GM21423 (cell line): ENCODE results near the gene STX1A.
A peak's percentile ranks its signal among the peaks of the same experiment; 100 is the strongest.

Experiments
- ATAC-seq: cut with Tn5 transposase; IDR thresholded peaks from one replicate; pipeline ENCODE4 v1.9.1; 2021; ENCODE audit warnings: mild to moderate bottlenecking, moderate library complexity; ENCODE audit not compliant: unreplicated experiment

STX1A gene

GRCh38 chr7:73718905-73719805, at the start of gene STX1A:
Gene STX1A, minus strand, starts transcription at chr7:73719669. Its CDS starts 38 bp downstream, at chr7:73719631.
- peak; percentile 69 for ATAC-seq

DNA sequence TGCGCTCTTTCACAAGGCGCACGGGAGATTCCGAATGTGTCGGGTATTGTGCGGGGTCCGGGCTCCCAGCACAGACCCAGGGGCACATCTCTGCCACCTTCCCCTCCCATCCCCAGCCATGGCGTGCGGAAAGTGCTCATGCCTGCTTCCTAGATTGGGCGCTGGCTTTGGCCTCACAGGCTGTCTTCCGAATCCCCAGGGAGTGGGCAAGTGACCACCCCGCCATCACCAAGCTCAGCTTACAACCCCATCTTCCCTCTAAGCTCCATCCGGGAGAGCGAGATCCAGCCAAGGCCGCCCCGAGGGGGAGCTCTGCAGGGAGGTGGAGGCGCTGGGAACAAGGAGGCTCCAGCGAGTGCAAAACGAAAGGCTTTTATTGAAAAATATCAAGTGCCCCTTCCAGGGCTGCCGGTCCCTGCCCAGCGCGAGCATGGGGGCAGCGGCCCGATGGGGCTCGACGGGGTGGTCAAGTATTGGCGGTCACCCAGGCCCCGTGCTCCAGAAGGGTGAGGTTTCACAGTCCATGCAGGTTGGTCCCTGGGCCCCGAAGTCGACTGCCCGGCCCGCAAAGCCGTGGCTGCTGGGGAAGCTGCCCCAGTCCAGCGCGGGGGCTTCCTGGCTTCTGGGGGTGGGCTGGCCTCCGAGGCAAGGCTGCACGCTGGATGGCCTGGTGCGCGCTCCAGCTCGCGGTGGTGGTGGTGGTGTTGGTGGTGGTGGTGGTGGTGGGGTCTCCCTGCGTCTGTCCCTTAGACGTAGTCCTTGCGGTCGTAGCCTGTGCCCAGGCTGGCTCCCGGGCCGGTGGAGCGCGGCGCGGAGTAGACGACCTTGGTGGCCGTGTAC, 49.4 kb upstream of the STX1A start:
- ATAC-seq = no peak

DNA sequence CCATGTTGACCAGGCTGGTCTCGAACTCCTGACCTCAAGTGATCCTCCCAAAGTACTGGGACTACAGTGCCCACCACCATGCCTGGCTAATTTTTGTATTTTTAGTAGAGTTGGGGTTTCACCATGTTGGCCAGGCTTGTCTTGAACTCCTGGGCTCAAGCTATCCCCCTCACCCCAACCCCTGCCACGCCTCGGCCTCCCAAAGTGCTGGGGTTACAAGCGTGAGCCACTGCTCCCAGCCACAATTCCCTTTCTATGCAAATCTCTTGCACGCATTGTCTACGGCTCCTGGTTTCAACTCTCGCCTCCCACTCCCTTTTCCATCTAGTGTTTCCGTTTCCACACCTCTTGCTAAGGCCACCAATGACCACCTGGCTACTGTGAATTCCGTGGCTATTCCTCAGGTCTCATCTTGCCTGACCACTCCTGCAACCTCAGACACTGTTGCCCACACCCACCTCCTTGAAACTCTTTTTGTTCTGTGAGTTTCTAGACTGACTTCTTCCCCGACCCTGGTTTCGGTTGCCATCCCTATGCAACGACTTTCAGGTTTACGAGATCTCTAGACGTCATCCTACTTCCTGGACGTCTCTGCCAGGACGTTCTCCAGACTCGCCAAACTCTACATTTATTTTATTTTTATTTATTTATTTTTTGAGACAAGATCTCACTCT, 47.2 kb upstream of the STX1A start:
- ATAC-seq = no peak

DNA sequence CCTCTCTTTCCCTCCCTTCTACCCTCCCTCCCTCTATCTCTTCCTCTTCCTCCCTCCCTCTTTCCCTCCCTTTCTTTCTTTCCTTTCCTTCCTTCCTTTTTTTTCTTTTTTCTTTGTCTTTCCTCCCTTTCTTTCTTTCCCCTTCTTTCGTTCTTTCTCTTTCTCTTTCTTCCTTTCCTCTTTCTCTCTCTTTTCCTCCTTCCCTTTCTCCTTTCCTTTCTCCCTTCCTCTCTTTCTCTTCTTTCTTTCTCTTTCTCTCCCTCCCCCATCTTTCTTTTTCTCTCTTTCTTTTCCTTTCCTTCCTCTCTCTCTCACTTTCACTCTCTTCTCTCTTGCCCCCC, 43.2 kb upstream of the STX1A start:
- ATAC-seq = no peak

- ATAC-seq = no peak
Measured at GRCh38 chr7:73761854-73762658, 42.6 kb upstream of the STX1A start.

- no peak for ATAC-seq
Measured at GRCh38 chr7:73758581-73759138, 39.2 kb upstream of the STX1A start.

DNA sequence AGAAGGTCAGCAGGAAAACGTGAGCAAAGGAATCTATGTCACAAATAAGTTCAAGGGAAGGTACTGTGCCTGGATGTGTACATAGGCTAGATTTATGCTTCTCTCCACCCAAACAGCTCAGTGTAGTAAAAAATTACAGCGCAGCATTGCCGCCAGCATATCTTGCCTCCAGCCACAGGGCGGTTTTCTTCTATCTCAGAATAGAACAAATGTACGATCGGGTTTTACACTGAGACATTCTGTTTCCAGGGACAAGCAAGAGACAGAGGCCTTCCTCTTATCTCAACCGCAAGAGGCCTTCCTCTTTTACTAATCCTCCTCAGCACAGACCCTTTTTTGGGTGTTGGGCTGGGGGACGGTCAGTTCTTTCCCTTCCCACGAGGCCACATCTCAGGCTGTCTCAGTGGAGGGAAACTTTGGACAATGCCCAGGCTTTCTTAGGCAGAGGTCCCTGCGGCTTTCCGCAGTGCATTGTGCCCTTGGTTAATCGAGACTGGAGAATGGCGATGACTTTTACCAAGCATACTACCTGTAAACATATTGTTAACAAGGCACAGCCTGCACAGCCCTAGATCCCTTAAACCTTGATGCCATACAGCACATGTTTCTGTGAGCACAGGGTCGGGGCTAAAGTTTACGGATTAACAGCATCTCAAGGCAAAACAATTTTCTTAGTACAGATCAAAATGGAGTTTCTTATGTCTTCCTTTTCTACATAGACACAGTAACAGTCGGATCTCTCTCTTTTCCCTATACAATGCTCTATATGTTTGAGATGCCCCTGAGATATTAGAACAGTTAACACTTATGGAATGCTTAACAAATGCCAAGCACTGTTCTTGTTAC, 30.7 kb upstream of the STX1A start:
- no peak for ATAC-seq

- ATAC-seq = no peak
Measured at GRCh38 chr7:73746378-73746777, 26.9 kb upstream of the STX1A start.

DNA sequence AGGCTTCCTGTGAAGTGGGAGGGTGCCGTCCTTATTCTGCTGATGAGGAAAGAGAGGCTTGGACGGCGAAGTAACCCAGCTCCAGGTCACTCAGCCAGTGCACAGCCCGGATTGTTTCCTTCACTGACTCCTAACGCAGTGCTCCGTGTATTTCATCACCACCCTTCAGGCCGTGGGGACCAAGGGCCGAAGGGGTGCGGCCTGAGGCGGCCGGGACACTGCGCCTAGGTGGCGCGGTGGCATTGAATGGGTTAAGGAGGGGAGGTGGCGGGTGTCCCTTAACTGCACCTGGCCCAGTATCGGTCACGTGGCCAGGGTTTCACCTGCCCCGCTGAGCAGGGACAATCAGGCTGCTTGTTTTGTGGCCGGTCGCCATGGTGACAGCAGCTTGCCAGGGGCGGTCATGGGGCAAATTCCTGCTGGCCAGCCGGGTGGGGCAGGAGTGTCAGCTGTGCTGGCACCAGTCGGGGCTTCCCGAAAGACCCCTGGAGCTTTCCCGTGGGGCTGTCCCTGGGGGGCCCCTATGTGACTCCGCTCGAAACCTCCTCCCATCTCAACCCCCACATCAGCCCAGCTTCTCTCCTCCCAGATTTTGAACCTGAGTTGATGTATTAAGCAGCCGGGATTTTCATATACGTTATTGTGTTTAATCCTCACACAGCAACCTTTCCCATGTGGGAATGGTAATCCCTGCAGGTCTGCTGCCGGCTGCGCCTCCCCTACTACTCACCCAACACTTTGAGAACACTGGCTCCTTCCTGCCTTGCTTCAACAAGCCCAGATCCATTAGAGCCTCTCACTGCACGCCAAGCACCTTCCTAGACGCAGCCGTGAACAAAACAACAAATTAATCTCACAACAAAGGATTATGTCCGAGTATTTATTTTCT, 23.5 kb upstream of the STX1A start:
- no peak for ATAC-seq

- no peak for ATAC-seq
Measured at GRCh38 chr7:73742338-73742752, 22.9 kb upstream of the STX1A start.

DNA sequence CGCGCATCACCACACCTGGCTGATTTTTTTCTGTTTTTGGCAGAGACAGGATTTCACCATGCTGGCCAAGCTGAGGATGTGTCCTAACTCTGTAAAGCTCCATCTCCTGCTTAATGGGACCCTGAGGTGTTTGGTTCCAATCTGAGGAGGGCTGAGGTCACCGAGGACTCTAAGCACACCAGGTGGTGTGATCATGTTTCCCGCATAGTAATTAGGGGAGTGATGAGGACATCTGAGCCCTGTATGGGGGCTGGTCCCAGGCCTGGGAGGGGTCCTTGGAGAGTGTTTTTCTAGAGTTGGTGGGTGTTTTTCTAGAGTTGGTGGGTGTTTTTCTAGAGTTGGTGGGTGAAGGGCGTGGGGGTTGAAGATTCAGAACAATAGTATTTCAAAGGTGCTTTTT, 22.1 kb upstream of the STX1A start:
- no peak for ATAC-seq

DNA sequence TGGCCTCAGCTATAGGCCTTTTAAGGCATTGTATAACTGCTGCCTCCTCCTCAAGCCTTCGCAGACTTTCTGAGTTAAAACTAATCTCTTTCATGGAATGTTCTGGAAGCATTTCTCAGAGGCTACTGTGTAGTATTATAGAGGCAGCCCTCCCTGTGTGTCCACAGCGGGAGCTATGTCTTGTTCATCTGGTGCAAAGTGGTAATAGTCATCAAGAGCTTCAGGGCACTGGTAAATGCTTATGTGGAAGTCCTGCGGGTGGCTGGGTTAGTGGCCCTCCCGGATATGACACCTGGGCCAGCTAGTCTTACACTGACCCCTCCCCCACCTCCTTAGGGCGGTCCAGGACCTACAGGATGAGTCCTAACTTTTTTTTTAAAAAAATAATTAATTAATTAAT, 21.3 kb upstream of the STX1A start:
- no peak for ATAC-seq

- no peak for ATAC-seq
Measured at GRCh38 chr7:73740212-73740611, 20.7 kb upstream of the STX1A start.

GRCh38 chr7:73739387-73739767, 19.9 kb upstream of the STX1A start:
- no peak for ATAC-seq

DNA sequence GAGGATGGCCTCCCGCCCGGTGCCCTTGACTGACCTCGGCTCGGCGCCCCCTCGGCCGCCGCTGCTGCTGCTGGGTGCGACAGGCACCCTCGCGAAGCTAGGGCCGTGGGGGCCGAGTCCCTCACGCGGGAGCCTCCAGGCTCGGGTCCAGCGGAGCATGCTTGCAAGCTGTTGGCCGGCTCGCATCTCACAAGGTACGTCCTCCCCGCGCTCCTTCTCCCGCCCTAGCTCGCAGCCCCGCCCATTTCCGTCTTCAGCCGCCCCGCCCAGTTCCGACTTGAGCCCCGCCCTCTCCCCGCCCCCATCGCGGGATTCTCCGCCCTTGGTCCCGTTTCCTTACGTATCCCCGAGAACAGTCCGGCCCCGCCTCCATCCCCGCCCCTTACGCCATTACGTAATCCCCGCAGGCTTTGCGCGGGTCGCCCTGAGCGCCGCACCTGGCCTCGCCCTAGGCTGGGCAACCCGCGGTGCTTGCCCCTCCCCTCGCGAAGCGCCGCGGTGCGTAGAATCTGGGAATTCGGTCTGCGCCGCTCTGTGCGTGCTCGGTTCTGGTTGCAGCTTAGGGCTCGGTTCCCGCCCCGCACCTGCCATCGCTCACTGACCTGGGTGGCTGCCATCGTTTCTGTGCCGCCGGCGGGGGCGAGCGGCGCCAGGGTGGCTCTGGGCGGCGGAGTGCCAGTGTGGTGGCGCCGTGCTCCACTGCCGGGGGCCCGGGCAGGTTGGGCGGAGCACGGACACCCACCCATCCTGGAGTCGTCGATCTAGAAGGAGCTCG, 19.3 kb upstream of the STX1A start, which contains the start of gene ABHD11:
Gene ABHD11 (minus strand): TSS at position 191 of the 775 bp plus-strand sequence. CDS start 32 bp downstream, at position 159.
- peak; percentile 88 for ATAC-seq

GRCh38 chr7:73738220-73738611, 18.7 kb upstream of the STX1A start:
- ATAC-seq = no peak

GRCh38 chr7:73737491-73738219, 18.2 kb upstream of the STX1A start:
- ATAC-seq = no peak
